Urothelium cell line (cell line): Measurements from ENCODE around the gene SNRPN.
"Not testable (repeated sequence)": the region's sequence is repeated elsewhere in the genome, so short reads cannot be mapped to it uniquely, and the experiment has no call there.

Experiments
- DNase-seq: peaks from one replicate; pipeline ENCODE4 v3.0.0; 2011; ENCODE audit warnings: low spot score, mixed read lengths
- FAIRE-seq: peaks from 2 replicates; lab custom pipeline; 2011; peaks lifted over from hg19 to GRCh38; lab: Jason Lieb, UNC

The SNRPN gene

GRCh38 chr15:24966364-24967103 is 11.7 kb downstream of the SNRPN start:
- FAIRE-seq (no peak), DNase-seq (no peak)

GRCh38 chr15:24971052-24971451 is 16.3 kb downstream of the SNRPN start:
- DNase-seq: no peak
- FAIRE-seq: no peak

GRCh38 chr15:24971772-24972171 is 17.0 kb downstream of the SNRPN start:
- no peak for DNase-seq
- FAIRE-seq: no peak

- not testable (repeated sequence) for FAIRE-seq, DNase-seq
Observed at GRCh38 chr15:24972707-24973106, 17.9 kb downstream of the SNRPN start.

GRCh38 chr15:24976932-24977331 is 22.1 kb downstream of the SNRPN start:
- FAIRE-seq (no peak), DNase-seq (no peak)

- DNase-seq: no peak
- no peak for FAIRE-seq
Observed at GRCh38 chr15:24977686-24978085, 22.9 kb downstream of the SNRPN start.

GRCh38 chr15:24985224-24985623 is 30.4 kb downstream of the SNRPN start:
- DNase-seq: no peak
- no peak for FAIRE-seq

- FAIRE-seq: no peak
- no peak for DNase-seq
Observed at GRCh38 chr15:24986653-24987052, 31.9 kb downstream of the SNRPN start.

- no peak for FAIRE-seq
- DNase-seq: no peak
Observed at GRCh38 chr15:25019434-25019833, 64.6 kb downstream of the SNRPN start.

- no peak for FAIRE-seq
Observed at GRCh38 chr15:25022233-25022632, 67.4 kb downstream of the SNRPN start.

More at GRCh38 chr15:25022233-25022632, 67.4 kb downstream of the SNRPN start:
- DNase-seq: no peak
